ENCODE results near the gene RALGAPA2. TPM values are rescaled to one million over a fixed set of nuclear protein-coding genes. Genes with fewer than 3 reads are reported as not detected.

The RALGAPA2 gene
- total RNA-seq, 3 donors from 2014 or later (not counting 1 experiment from before 2014, with no cell fraction given) = 26.6 to 33.9 (median 33.1) TPM

DNA sequence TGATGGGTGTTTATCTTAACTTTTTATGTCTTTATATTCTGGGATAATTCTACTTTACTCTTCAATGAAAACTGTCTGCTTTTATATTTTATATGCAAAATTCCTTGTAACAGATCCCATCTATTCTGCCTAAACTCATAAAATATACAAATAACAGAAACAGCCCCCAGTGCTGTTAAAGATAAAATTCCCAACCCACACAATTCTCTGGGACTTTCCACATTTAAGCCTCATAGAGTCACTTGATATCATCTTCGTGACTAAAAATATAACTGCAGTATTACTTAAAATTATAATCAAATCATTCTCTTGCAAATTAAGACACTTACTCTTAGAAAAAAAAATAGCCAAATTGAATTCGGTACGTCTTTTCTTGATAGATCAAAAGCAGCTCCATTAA lies 284.4 kb downstream of the RALGAPA2 start:
- H3K27ac Mint-ChIP-seq = no peak overlapping the region
- DNase-seq = no peak
- H3K27me3 Mint-ChIP-seq (ENCODE audit: low read depth in 2 of 2) = no peaks in the 10 kb centered on the region
- no peak for ATAC-seq
- no peaks in the 10 kb centered on the region for H3K36me3 Mint-ChIP-seq
- no peaks in the 10 kb centered on the region for H3K4me1 Mint-ChIP-seq
- H3K4me3 Mint-ChIP-seq = no peak overlapping the region
- Histone ChIP-seq H3K4me3 (ENCODE audit: low read length) (no peak overlapping the region), H3K9me3 (ENCODE audit: control insufficient read depth, insufficient read depth, low read length) (no peaks in the 10 kb centered on the region), H3K36me3 (ENCODE audit: control insufficient read depth, insufficient read depth, low read length) (no peaks in the 10 kb centered on the region), H3K4me1 (ENCODE audit: control insufficient read depth, insufficient read depth, low read length) (no peaks in the 10 kb centered on the region), H3K27me3 (ENCODE audit: control insufficient read depth, insufficient read depth, low read length) (no peaks in the 10 kb centered on the region), H3K27ac (ENCODE audit: low read length) (no peak overlapping the region)
- TF ChIP-seq, protein P1, sequence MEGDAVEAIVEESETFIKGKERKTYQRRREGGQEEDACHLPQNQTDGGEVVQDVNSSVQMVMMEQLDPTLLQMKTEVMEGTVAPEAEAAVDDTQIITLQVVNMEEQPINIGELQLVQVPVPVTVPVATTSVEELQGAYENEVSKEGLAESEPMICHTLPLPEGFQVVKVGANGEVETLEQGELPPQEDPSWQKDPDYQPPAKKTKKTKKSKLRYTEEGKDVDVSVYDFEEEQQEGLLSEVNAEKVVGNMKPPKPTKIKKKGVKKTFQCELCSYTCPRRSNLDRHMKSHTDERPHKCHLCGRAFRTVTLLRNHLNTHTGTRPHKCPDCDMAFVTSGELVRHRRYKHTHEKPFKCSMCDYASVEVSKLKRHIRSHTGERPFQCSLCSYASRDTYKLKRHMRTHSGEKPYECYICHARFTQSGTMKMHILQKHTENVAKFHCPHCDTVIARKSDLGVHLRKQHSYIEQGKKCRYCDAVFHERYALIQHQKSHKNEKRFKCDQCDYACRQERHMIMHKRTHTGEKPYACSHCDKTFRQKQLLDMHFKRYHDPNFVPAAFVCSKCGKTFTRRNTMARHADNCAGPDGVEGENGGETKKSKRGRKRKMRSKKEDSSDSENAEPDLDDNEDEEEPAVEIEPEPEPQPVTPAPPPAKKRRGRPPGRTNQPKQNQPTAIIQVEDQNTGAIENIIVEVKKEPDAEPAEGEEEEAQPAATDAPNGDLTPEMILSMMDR (IDR thresholded peaks at IDR 0.05) = no peak
- no peaks in the 10 kb centered on the region for H3K9me3 Mint-ChIP-seq
- intact Hi-C loops (cut with micrococcal nuclease) = no loop called here
- WGBS (ENCODE audit: insufficient coverage) = 96% methylated on average over 3 of the region's 3 CpGs

DNA sequence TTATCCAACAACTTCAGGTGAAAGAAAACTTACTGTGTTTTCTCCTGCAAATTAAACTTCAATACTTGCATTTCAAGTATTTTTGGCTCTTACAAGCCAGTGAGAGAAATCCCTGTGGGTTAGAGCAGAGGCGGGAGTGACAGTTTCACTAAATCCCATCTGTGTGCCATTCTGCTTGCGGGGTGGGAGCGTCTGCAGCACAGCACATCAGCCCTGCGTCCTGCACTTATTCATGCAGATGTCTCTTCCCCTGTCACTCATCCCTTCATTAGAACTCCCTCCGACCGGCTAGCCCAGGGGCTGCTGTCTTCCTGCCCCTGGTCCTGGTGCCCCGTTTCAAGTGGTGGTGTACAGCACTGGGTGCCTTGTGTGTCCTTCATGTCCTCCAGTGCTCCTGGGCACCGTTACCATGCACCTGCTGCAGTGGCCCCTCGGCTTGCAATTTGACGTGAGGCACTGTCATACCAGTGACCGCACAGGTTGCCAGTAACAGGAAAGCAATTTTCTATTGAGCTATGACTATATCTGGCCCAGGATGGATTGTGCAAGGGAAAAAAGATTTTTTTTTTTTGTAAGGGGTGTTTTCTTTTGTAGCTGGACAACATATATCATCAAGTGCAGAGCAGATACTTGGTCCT lies 285.1 kb downstream of the RALGAPA2 start:
- Histone ChIP-seq H3K27me3 (ENCODE audit: control insufficient read depth, insufficient read depth, low read length) (no peaks in the 10 kb centered on the region), H3K4me3 (ENCODE audit: low read length) (no peak overlapping the region), H3K4me1 (ENCODE audit: control insufficient read depth, insufficient read depth, low read length) (no peaks in the 10 kb centered on the region), H3K9me3 (ENCODE audit: control insufficient read depth, insufficient read depth, low read length) (no peaks in the 10 kb centered on the region), H3K27ac (ENCODE audit: low read length) (no peak overlapping the region), H3K36me3 (ENCODE audit: control insufficient read depth, insufficient read depth, low read length) (no peaks in the 10 kb centered on the region)
- ATAC-seq (no peak), DNase-seq (no peak)
- TF ChIP-seq, protein P1 (IDR thresholded peaks at IDR 0.05) = no peak
- no peaks in the 10 kb centered on the region for H3K4me1 Mint-ChIP-seq
- 92% methylated on average over 11 of the region's 11 CpGs for WGBS (ENCODE audit: insufficient coverage)
- H3K27ac Mint-ChIP-seq = no peak overlapping the region
- H3K27me3 Mint-ChIP-seq (ENCODE audit: low read depth in 2 of 2) = no peaks in the 10 kb centered on the region
- no peak overlapping the region for H3K4me3 Mint-ChIP-seq
- H3K9me3 Mint-ChIP-seq = no peaks in the 10 kb centered on the region
- intact Hi-C loops (cut with micrococcal nuclease) = no loop called here
- no peaks in the 10 kb centered on the region for H3K36me3 Mint-ChIP-seq

- no peaks in the 10 kb centered on the region for H3K27me3 ChIP-seq (ENCODE audit: control insufficient read depth, insufficient read depth, low read length)
- Mint-ChIP-seq H3K4me3 (no peak overlapping the region), H3K27me3 (ENCODE audit: low read depth in 2 of 2) (no peaks in the 10 kb centered on the region), H3K9me3 (no peaks in the 10 kb centered on the region), H3K4me1 (no peaks in the 10 kb centered on the region), H3K27ac (no peak overlapping the region), H3K36me3 (no peaks in the 10 kb centered on the region)
- DNase-seq = no peak
- no peak overlapping the region for H3K27ac ChIP-seq (ENCODE audit: low read length)
- H3K4me1 ChIP-seq (ENCODE audit: control insufficient read depth, insufficient read depth, low read length) = no peaks in the 10 kb centered on the region
- intact Hi-C loops (cut with micrococcal nuclease) = no loop called here
- 82% methylated on average over 4 of the region's 4 CpGs for WGBS (ENCODE audit: insufficient coverage)
- H3K36me3 ChIP-seq (ENCODE audit: control insufficient read depth, insufficient read depth, low read length) = no peaks in the 10 kb centered on the region
- H3K9me3 ChIP-seq (ENCODE audit: control insufficient read depth, insufficient read depth, low read length) = no peaks in the 10 kb centered on the region
- ATAC-seq = no peak
- TF ChIP-seq, protein P1 (IDR thresholded peaks at IDR 0.05) = no peak
- no peak overlapping the region for H3K4me3 ChIP-seq (ENCODE audit: low read length)
Observed at GRCh38 chr20:20426655-20426907, 285.9 kb downstream of the RALGAPA2 start.

Data from natural killer cell (primary cell).